SHP77 (cell line): ENCODE measurements around the gene C5AR1.
"Not testable (repeated sequence)": the region's sequence is repeated elsewhere in the genome, so short reads cannot be mapped to it uniquely, and the experiment has no call there.

Experiments
- DNase-seq, 2 experiments: peaks; one replicate each; lab custom pipeline; 2025; lab: John Stamatoyannopoulos, UW

C5AR1 gene

DNA sequence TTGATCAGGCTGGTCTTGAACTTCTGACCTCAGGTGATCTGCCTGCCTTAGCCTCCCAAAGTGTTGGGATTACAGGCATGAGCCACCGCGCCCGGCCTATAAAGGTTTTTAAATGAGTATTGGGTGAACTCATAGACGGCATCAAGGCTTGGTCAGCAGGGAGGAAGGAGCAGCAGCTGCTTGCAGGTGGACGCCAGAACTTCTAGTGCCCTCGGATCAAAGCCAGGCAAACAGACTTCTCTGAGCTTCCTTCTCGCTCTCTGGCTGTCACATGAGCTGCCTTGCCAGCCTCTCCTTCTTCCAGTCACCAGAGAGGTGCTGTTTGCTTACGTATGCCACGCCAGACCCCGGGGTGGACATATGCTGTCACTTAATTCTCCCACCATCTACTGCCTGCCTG is 55.8 kb downstream of the C5AR1 start:
- not testable (repeated sequence) for DNase-seq

DNA sequence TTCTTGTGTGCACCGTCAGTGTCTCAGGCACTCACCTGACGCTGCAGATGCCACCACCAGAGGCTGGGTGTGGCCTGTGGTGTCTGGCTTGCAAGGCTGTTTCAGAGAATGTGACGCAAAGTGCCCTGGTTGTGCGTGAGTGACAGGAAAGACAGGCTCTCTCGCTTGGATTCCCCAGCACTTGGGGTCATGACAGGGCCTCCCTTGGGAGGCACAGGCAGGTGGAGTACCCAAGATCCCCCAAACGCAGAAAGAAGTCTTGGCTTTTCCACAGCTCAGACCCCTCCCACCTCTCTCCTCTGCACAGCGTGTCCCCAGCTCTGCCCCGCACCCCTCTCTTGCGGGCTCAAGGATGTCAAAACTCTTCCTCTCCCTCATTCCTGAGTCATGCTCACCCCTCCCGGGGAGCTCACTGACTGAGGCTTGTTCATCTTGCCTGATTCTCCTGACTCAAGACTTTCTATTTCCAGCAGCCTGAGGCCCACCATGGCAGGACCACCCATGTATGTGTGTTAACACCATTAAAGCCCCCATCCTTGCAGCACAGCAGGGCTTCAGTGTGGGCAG is 60.5 kb downstream of the C5AR1 start:
- no peak for DNase-seq

DNA sequence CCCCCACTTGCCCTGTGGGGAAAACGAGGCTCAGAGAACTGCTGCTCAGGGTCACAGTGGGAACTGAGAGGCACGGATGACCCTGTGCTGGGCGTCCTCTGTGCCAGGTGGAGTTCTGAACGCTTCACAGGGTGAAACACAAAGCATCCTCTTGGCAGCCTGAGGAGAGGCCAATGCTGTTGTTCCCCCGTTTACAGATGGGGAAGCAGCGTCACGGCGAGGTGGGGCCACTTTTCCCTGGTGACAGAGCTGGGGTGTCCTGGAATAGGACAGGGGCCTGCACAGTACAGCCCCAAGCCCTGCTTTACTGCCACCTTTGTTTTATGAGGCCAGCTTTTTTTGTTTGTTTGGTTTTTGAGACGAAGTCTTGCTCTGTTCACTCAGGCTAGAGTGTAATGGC is 61.6 kb downstream of the C5AR1 start:
- DNase-seq = no peak
